Measurements from ENCODE around the gene XNDC1N.

The XNDC1N gene

DNA sequence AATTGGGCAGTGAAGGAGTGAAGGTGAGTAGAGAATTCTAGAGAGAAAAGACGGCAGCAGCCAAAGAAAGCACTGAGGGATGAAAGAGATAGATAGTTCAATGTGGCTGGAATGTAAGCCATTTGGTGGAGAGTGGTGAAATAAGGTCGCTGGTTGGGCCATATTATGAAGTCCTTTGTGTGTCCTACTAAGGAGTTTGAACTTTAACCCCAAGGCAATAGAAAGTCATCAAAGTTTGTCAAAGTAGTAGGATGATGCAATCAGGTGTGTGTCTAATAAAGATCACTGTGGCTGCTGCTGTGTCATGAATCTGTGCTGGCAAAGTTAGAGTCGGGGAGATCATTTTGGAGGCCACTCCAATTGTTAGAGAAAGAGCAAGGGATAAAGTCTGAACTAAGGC, 19.1 kb upstream of the XNDC1N start:
- no peak overlapping the region for H3K4me3 ChIP-seq (ENCODE audit: low read depth, low read length)
- DNase-seq (ENCODE audit: low read depth), result no peak
- TF ChIP-seq, protein P1, sequence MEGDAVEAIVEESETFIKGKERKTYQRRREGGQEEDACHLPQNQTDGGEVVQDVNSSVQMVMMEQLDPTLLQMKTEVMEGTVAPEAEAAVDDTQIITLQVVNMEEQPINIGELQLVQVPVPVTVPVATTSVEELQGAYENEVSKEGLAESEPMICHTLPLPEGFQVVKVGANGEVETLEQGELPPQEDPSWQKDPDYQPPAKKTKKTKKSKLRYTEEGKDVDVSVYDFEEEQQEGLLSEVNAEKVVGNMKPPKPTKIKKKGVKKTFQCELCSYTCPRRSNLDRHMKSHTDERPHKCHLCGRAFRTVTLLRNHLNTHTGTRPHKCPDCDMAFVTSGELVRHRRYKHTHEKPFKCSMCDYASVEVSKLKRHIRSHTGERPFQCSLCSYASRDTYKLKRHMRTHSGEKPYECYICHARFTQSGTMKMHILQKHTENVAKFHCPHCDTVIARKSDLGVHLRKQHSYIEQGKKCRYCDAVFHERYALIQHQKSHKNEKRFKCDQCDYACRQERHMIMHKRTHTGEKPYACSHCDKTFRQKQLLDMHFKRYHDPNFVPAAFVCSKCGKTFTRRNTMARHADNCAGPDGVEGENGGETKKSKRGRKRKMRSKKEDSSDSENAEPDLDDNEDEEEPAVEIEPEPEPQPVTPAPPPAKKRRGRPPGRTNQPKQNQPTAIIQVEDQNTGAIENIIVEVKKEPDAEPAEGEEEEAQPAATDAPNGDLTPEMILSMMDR (IDR thresholded peaks at IDR 0.05; ENCODE audit: insufficient read depth, low read depth, low read length, missing control alignments), result no peak

- no peak overlapping the region for H3K4me3 ChIP-seq (ENCODE audit: low read depth, low read length)
- DNase-seq (ENCODE audit: low read depth), result peak; percentile 23
- TF ChIP-seq, protein P1 (IDR thresholded peaks at IDR 0.05; ENCODE audit: insufficient read depth, low read depth, low read length, missing control alignments), result no peak
Measured at GRCh38 chr11:71946144-71946571, 17.8 kb upstream of the XNDC1N start.

DNA sequence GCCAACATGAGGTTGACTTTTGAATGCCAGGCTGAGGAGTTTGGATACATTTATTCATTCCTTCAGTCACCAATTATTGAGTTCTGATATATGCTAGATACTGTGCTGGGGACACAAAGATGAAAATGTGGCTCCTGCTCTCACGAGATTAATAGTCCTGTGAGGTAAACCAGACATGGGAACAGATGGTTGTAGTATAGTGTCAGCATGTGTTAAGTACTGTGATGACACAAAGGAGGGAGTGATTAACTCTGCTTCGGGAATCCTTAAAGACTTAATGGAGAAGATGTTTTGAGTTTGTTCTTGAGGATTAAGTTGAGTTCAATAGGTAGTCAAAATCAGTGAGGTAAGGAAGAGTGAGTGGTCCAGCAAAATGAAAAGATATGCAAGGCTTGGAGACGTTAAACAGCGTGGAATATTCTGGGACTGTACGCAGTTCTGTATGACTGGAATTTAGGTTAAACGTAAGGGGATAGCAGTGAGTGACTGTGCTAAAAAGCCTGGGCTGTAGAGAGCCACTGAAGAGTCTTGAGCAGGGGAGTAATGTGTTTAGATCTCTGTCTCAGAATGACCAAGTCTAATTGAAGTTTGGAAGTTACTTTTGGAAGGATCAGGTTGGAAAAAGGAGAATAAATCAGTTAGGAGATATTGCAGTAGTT, 12.3 kb upstream of the XNDC1N start:
- DNase-seq (ENCODE audit: low read depth), result no peak
- H3K4me3 ChIP-seq (ENCODE audit: low read depth, low read length), result no peak overlapping the region
- TF ChIP-seq, protein P1 (IDR thresholded peaks at IDR 0.05; ENCODE audit: insufficient read depth, low read depth, low read length, missing control alignments), result no peak

DNA sequence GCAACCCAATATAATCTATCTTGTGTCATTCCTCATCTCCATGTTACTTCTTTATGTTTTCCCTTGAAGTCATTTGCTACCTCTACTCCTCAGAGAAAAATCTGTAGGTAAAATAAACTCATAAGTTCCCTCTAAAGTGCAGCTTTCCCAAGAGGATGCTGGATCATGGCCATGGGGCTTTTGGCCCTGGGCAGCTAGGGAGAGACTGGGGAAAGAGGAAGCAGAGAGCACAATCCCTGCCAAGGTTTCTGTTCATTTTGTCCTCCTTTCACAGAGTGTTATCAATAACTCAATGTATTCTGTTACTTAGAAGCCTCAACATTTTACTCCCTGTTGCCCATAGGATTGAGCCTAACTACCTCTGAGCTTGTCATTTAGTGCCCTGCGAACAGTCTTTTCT, 9.4 kb upstream of the XNDC1N start:
- H3K4me3 ChIP-seq (ENCODE audit: low read depth, low read length), result no peak overlapping the region
- DNase-seq (ENCODE audit: low read depth), result no peak
- TF ChIP-seq, protein P1 (IDR thresholded peaks at IDR 0.05; ENCODE audit: insufficient read depth, low read depth, low read length, missing control alignments), result no peak

DNA sequence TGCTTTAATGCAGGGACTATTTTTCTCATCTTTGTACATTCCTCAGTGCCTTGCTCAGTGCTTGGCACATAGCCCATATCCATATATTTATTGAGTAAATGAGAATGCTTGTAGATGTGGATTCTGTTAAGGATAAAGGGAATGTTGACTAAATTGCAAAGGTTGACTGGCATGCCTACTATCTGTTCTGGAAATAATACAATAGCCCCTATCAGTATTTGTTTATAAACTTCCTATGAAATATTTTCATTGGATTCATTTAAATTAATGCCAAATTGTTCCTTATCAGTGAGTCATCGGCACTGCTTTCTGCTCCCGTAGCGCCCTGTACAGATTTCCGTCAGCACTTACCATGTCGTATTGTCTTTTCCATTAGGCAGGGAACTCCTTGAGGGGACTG, 8.4 kb upstream of the XNDC1N start:
- no peak for DNase-seq (ENCODE audit: low read depth)
- no peak overlapping the region for H3K4me3 ChIP-seq (ENCODE audit: low read depth, low read length)
- TF ChIP-seq, protein P1 (IDR thresholded peaks at IDR 0.05; ENCODE audit: insufficient read depth, low read depth, low read length, missing control alignments), result no peak

DNA sequence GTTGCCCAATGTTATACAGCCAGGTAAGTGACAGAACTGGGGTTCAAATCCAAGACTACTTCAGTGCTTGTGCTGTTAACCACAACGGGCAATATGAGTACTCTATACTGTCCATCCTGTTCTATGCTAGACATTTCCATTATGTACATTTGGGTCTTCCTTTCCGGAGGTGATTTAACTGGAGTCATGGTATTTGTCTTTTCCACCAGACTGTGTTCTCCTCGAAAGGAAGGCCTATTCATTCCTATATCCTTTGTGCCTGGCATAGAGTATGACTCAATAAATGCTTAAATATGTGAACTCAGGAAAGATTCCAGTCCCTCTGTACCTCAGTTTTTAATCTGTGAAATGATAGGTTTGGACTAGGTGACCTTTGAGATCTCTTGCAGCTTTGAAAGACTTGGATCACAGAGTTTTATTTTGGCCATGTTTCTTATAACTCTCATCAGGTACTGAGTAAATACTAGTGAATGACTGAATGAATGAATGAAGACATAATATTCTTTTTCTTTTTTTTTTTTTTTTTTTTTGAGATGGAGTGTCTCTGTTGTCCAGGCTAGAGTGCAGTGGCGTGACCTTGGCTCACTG, 7.0 kb upstream of the XNDC1N start:
- TF ChIP-seq, protein P1 (IDR thresholded peaks at IDR 0.05; ENCODE audit: insufficient read depth, low read depth, low read length, missing control alignments), result no peak
- no peak overlapping the region for H3K4me3 ChIP-seq (ENCODE audit: low read depth, low read length)
- DNase-seq (ENCODE audit: low read depth), result no peak

DNA sequence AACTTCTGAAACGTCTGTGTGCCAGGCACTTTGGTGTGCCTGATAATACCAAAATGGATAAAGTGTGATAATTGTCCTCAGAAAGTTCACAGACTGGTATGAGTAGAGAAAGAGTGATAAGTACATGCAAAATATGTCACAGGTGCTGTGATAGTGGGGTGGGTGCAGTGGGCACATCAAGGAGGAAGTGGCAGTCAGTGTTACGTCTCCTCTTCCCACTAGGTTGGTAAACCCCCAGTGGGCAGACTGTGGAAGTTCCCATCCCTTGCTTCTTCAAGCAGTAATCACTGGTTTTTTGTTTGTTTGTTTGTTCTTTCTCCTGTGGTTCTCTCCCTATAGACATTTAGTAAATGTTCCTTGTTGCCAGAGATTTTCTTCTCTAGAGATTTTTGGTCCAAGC, 5.8 kb upstream of the XNDC1N start:
- TF ChIP-seq, protein P1 (IDR thresholded peaks at IDR 0.05; ENCODE audit: insufficient read depth, low read depth, low read length, missing control alignments), result peak; percentile 6
- DNase-seq (ENCODE audit: low read depth), result peak; percentile 65
- H3K4me3 ChIP-seq (ENCODE audit: low read depth, low read length), result peak overlapping the region; percentile 29

All from GM12865 (cell line).